ENCODE measurements around the gene FITM2.
"Not testable (repeated sequence)": the region's sequence is repeated elsewhere in the genome, so short reads cannot be mapped to it uniquely, and the experiment has no call there.

Gene FITM2

GRCh38 chr20:44331201-44331600, 20.2 kb upstream of the FITM2 start:
- no peak for DNase-seq (ENCODE audit: low read depth in 2 of 2)

GRCh38 chr20:44328428-44328827, 17.4 kb upstream of the FITM2 start:
- DNase-seq (ENCODE audit: low read depth in 2 of 2), result no peak

GRCh38 chr20:44327748-44328147, 16.7 kb upstream of the FITM2 start:
- not testable (repeated sequence) for DNase-seq (ENCODE audit: low read depth in 2 of 2)

- DNase-seq (ENCODE audit: low read depth in 2 of 2), result no peak
Measured at GRCh38 chr20:44326391-44327159, 15.6 kb upstream of the FITM2 start.

GRCh38 chr20:44324343-44324742, 13.3 kb upstream of the FITM2 start:
- no peak for DNase-seq (ENCODE audit: low read depth in 2 of 2)

GRCh38 chr20:44319839-44320422, 8.9 kb upstream of the FITM2 start:
- DNase-seq (ENCODE audit: low read depth in 2 of 2), result no peak

- no peak for DNase-seq (ENCODE audit: low read depth in 2 of 2)
Measured at GRCh38 chr20:44314870-44315269, 3.9 kb upstream of the FITM2 start.

GRCh38 chr20:44309763-44310663, 989 bp downstream of the FITM2 start:
- DNase-seq (ENCODE audit: low read depth in 2 of 2), result peak in 1 of 2 experiments; percentile 3

- no peak for DNase-seq (ENCODE audit: low read depth in 2 of 2)
Measured at GRCh38 chr20:44306927-44307326, 4.1 kb downstream of the FITM2 start.

GRCh38 chr20:44304383-44304782, 6.6 kb downstream of the FITM2 start:
- DNase-seq (ENCODE audit: low read depth in 2 of 2), result no peak

GRCh38 chr20:44302736-44303135, 8.3 kb downstream of the FITM2 start:
- no peak for DNase-seq (ENCODE audit: low read depth in 2 of 2)

- no peak for DNase-seq (ENCODE audit: low read depth in 2 of 2)
Measured at GRCh38 chr20:44302026-44302669, 8.9 kb downstream of the FITM2 start.

- no peak for DNase-seq (ENCODE audit: low read depth in 2 of 2)
Measured at GRCh38 chr20:44301285-44301684, 9.7 kb downstream of the FITM2 start.

- not testable (repeated sequence) for DNase-seq (ENCODE audit: low read depth in 2 of 2)
Measured at GRCh38 chr20:44299011-44299535, 11.9 kb downstream of the FITM2 start.

- DNase-seq (ENCODE audit: low read depth in 2 of 2), result no peak
Measured at GRCh38 chr20:44297721-44298120, 13.3 kb downstream of the FITM2 start.

- no peak for DNase-seq (ENCODE audit: low read depth in 2 of 2)
Measured at GRCh38 chr20:44296011-44296410, 15.0 kb downstream of the FITM2 start.

- no peak for DNase-seq (ENCODE audit: low read depth in 2 of 2)
Measured at GRCh38 chr20:44291754-44292153, 19.2 kb downstream of the FITM2 start.

- no peak for DNase-seq (ENCODE audit: low read depth in 2 of 2)
Measured at GRCh38 chr20:44288252-44288651, 22.8 kb downstream of the FITM2 start.

GRCh38 chr20:44287272-44288097, 23.5 kb downstream of the FITM2 start:
- no peak for DNase-seq (ENCODE audit: low read depth in 2 of 2)

- no peak for DNase-seq (ENCODE audit: low read depth in 2 of 2)
Measured at GRCh38 chr20:44284032-44284431, 27.0 kb downstream of the FITM2 start.

- no peak for DNase-seq (ENCODE audit: low read depth in 2 of 2)
Measured at GRCh38 chr20:44282192-44282591, 28.8 kb downstream of the FITM2 start.
